Measurements from ENCODE around the gene DIDO1. TPM values are rescaled to one million over a fixed set of nuclear protein-coding genes. Genes with fewer than 3 reads are reported as not detected.

The DIDO1 gene
- total and polyA plus RNA-seq, 2 of the 13 experiments (the other 11 are each of a cell fraction or from before 2014, with no cell fraction given): 75.0 to 75.1 TPM

DNA sequence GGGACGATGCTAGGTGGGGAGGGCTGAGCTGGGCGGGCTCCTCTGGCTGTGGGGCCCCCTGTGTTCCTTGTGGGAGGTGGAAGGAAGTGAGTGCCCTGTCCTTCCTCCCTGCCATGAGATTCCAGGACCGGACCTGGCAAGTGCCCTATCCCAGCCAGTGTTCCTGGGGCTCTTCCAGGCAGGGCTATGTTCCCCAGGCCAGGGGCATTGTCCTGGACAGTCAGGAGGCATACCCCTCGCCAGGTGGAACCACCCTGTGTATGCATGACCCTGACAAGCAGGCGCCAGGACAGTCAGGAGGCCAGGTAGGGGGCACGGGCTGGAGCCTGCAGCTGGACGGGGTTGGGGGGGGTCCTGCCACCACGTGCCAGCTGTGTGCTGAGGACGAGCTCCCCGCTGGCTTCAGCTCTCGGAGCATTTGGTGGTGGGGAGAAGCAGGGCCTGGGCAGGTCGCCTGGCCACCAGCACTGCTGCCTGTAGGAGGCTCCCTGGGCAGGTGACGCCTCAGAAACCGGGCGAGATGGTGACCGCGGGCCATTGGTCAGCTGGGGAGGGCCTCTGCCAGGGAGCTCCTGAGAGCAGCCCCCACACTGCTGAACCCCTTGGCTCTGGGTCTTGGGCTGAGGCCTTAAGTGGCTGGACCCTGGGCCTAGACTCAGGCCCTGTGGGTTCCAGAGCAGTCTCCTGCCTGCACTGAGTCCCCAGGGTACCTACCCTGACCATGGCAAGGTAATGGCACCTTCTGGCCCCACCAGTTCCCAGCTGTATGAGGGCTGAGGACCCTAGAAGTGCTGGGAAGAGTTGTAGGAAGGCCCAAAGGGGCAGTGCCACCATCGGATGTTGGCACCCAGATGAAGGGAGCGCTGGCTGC, 26.9 kb upstream of the DIDO1 start (continued):
- TF ChIP-seq ZBTB44 (CRISPR knock-in tag; IDR thresholded peaks at IDR 0.05) (no peak), ZNF639 (CRISPR knock-in tag; conservative IDR thresholded peaks at IDR 0.05) (no peak), PITX1 (CRISPR knock-in tag; IDR thresholded peaks at IDR 0.05) (no peak; the same call in 1 of the 2 replicates), ZNF143 (CRISPR knock-in tag; IDR thresholded peaks at IDR 0.05) (no peak; the same call in 1 of the 2 replicates), KDM1A (CRISPR knock-in tag; IDR thresholded peaks at IDR 0.05) (no peak), KDM6A (CRISPR knock-in tag; IDR thresholded peaks at IDR 0.05; ENCODE audit: low read depth) (no peak), ZNF333 (CRISPR knock-in tag; IDR thresholded peaks at IDR 0.05; ENCODE audit: borderline replicate concordance) (peak; percentile 97), SPEN (CRISPR knock-in tag; IDR thresholded peaks at IDR 0.05; ENCODE audit: low read depth) (no peak), ZNF17 (CRISPR knock-in tag; IDR thresholded peaks at IDR 0.05) (no peak), ZSCAN21 (CRISPR knock-in tag; IDR thresholded peaks at IDR 0.05; ENCODE audit: borderline replicate concordance) (peak; percentile 56), SP2 (CRISPR knock-in tag; IDR thresholded peaks at IDR 0.05) (peak; percentile 59), MZF1 (CRISPR knock-in tag; IDR thresholded peaks at IDR 0.05; ENCODE audit: borderline replicate concordance) (no peak; the same call in 1 of the 2 replicates), JUND (CRISPR knock-in tag; IDR thresholded peaks at IDR 0.05) (no peak), JUNB (CRISPR knock-in tag; IDR thresholded peaks at IDR 0.05; ENCODE audit: borderline replicate concordance) (no peak), ZBTB20 (CRISPR knock-in tag; IDR thresholded peaks at IDR 0.05; ENCODE audit: borderline replicate concordance, low read depth) (peak; percentile 61; the same call in 1 of the 2 replicates), FOXP1 (IDR thresholded peaks at IDR 0.05) (no peak), FOXP1 (CRISPR knock-in tag; IDR thresholded peaks at IDR 0.05) (no peak), ZUFSP (CRISPR knock-in tag; IDR thresholded peaks at IDR 0.05; ENCODE audit: borderline replicate concordance) (no peak), TMF1 (CRISPR knock-in tag; IDR thresholded peaks at IDR 0.05; ENCODE audit: low read depth) (no peak; the same call in 1 of the 2 replicates), YEATS4 (CRISPR knock-in tag; IDR thresholded peaks at IDR 0.05; ENCODE audit: borderline replicate concordance) (peak; percentile 66)
- TF ChIP-seq, protein P1, sequence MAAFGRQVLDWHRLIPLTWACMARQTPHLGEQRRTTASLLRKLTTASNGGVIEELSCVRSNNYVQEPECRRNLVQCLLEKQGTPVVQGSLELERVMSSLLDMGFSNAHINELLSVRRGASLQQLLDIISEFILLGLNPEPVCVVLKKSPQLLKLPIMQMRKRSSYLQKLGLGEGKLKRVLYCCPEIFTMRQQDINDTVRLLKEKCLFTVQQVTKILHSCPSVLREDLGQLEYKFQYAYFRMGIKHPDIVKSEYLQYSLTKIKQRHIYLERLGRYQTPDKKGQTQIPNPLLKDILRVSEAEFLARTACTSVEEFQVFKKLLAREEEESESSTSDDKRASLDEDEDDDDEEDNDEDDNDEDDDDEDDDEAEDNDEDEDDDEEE (CRISPR knock-in tag; IDR thresholded peaks at IDR 0.05): peak; percentile 35; the same call in 1 of the 2 replicates
- TF ChIP-seq, protein P2, sequence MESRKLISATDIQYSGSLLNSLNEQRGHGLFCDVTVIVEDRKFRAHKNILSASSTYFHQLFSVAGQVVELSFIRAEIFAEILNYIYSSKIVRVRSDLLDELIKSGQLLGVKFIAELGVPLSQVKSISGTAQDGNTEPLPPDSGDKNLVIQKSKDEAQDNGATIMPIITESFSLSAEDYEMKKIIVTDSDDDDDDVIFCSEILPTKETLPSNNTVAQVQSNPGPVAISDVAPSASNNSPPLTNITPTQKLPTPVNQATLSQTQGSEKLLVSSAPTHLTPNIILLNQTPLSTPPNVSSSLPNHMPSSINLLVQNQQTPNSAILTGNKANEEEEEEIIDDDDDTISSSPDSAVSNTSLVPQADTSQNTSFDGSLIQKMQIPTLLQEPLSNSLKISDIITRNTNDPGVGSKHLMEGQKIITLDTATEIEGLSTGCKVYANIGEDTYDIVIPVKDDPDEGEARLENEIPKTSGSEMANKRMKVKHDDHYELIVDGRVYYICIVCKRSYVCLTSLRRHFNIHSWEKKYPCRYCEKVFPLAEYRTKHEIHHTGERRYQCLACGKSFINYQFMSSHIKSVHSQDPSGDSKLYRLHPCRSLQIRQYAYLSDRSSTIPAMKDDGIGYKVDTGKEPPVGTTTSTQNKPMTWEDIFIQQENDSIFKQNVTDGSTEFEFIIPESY (CRISPR knock-in tag; IDR thresholded peaks at IDR 0.05): no peak

Data from HepG2 (cell line).